ENCODE measurements around the gene PLOD1.

DNA sequence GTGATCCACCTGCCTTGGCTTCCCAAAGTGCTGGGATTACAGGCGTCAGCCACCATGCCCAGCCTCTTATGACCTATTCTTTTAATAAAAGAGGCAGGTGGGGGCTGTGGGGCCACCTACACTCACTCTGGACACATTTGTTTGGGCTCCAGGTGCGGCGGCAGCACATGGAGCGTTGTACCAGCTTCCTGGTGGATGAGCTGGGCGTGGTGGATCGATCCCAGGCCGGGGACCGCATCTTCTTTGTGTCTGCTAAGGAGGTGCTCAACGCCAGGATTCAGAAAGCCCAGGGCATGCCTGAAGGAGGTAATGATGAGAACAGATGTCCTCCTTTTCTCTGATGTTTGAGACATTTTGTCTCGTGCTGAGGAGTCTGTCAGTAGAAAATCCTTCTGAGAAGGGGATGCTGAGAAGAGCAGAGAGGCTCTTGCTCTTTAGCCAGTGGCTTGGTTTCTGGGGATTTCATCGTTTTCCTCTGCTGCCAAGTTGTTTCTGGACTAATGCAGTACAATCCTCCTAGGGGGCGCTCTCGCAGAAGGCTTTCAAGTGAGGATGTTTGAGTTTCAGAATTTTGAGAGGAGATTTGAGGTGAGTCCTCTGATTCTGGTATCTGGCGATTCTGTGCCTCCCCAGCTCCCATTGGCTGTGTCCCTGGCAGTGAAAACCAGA, 66.9 kb downstream of the PLOD1 start:
- TF ChIP-seq, protein P1, sequence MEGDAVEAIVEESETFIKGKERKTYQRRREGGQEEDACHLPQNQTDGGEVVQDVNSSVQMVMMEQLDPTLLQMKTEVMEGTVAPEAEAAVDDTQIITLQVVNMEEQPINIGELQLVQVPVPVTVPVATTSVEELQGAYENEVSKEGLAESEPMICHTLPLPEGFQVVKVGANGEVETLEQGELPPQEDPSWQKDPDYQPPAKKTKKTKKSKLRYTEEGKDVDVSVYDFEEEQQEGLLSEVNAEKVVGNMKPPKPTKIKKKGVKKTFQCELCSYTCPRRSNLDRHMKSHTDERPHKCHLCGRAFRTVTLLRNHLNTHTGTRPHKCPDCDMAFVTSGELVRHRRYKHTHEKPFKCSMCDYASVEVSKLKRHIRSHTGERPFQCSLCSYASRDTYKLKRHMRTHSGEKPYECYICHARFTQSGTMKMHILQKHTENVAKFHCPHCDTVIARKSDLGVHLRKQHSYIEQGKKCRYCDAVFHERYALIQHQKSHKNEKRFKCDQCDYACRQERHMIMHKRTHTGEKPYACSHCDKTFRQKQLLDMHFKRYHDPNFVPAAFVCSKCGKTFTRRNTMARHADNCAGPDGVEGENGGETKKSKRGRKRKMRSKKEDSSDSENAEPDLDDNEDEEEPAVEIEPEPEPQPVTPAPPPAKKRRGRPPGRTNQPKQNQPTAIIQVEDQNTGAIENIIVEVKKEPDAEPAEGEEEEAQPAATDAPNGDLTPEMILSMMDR (IDR thresholded peaks at IDR 0.05): peak; percentile 61
- no peak for TF ChIP-seq ZNF232 (CRISPR knock-in tag; IDR thresholded peaks at IDR 0.05)
- no peak for TF ChIP-seq CREM (CRISPR knock-in tag; IDR thresholded peaks at IDR 0.05)
- TF ChIP-seq NFE2L1 (CRISPR knock-in tag; IDR thresholded peaks at IDR 0.05): no peak
- no peak for TF ChIP-seq NR1H2 (CRISPR knock-in tag; IDR thresholded peaks at IDR 0.05)
- no peak for TF ChIP-seq ZNF416 (CRISPR knock-in tag; IDR thresholded peaks at IDR 0.05)
- TF ChIP-seq ESRRA (CRISPR knock-in tag; IDR thresholded peaks at IDR 0.05; ENCODE audit: borderline replicate concordance): no peak
- no peak for TF ChIP-seq ZNF121 (CRISPR knock-in tag; IDR thresholded peaks at IDR 0.05)
- no peak for TF ChIP-seq CBFB (CRISPR knock-in tag; IDR thresholded peaks at IDR 0.05; ENCODE audit: low read depth)
- TF ChIP-seq CREB1 (CRISPR knock-in tag; IDR thresholded peaks at IDR 0.05): no peak
- TF ChIP-seq, protein P2, sequence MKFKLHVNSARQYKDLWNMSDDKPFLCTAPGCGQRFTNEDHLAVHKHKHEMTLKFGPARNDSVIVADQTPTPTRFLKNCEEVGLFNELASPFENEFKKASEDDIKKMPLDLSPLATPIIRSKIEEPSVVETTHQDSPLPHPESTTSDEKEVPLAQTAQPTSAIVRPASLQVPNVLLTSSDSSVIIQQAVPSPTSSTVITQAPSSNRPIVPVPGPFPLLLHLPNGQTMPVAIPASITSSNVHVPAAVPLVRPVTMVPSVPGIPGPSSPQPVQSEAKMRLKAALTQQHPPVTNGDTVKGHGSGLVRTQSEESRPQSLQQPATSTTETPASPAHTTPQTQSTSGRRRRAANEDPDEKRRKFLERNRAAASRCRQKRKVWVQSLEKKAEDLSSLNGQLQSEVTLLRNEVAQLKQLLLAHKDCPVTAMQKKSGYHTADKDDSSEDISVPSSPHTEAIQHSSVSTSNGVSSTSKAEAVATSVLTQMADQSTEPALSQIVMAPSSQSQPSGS (CRISPR knock-in tag; IDR thresholded peaks at IDR 0.05; ENCODE audit: borderline replicate concordance, low read depth): no peak
- TF ChIP-seq, protein P3, sequence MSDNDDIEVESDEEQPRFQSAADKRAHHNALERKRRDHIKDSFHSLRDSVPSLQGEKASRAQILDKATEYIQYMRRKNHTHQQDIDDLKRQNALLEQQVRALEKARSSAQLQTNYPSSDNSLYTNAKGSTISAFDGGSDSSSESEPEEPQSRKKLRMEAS (CRISPR knock-in tag; IDR thresholded peaks at IDR 0.05): no peak

All from WTC11 (cell line).